H1 (cell line): ENCODE results near the gene CNTROB. TPM values are rescaled to one million over a fixed set of nuclear protein-coding genes. Genes with fewer than 3 reads are reported as not detected.

Experiments used
- CTCF ChIA-PET: fragments of 300-600 bp; sonication (Branson Sonifier 250); formaldehyde crosslinking; loops from one replicate; lab custom pipeline; 2021; ENCODE audit not compliant: partially characterized antibody; lab: Charles Lee
- POLR2A ChIA-PET: fragments of 300-600 bp; sonication (Branson Sonifier 250); formaldehyde crosslinking; loops from one replicate; lab custom pipeline; 2021; ENCODE audit warnings: inconsistent platforms; ENCODE audit not compliant: partially characterized antibody; lab: Charles Lee
- DNase-seq, 2 experiments: peaks; one replicate each; pipeline versions ENCODE4 v3.0.0 to v3.0.0-alpha.2; 2010 to 2022; ENCODE audit warnings: low spot score in 2 of 2, low read depth in 1 of 2, mixed read lengths in 1 of 2
- FAIRE-seq: peaks from 2 replicates; lab custom pipeline; 2011; peaks lifted over from hg19 to GRCh38; lab: Jason Lieb, UNC
- H2AFZ ChIP-seq: 2 replicates; pipeline ENCODE4 v1.8.1; 2012; ENCODE audit warnings: low read length, inconsistent platforms
- H2AK5ac ChIP-seq: 2 replicates; pipeline ENCODE4 v1.6.1; 2013; ENCODE audit warnings: low read depth, low read length
- H2BK120ac ChIP-seq: replicated peaks from 2 replicates; pipeline ENCODE3; 2013; ENCODE audit warnings: low read depth, low read length, inconsistent platforms
- H2BK12ac ChIP-seq: 2 replicates; pipeline ENCODE4 v1.6.1; 2013; ENCODE audit warnings: low read depth, low read length
- H2BK15ac ChIP-seq: 2 replicates; pipeline ENCODE4 v1.6.1; 2013; ENCODE audit warnings: low read length
- H2BK20ac ChIP-seq: 2 replicates; pipeline ENCODE4 v1.6.1; 2013; ENCODE audit warnings: low read length
- H2BK5ac ChIP-seq: 2 replicates; pipeline ENCODE4 v1.6.1; 2013; ENCODE audit warnings: low read depth, low read length
- H3K14ac ChIP-seq: 2 replicates; pipeline ENCODE4 v1.6.1; 2013; ENCODE audit warnings: inconsistent platforms; ENCODE audit not compliant: insufficient read length
- H3K18ac ChIP-seq: 2 replicates; pipeline ENCODE4 v1.6.1; 2013; ENCODE audit warnings: low read length; ENCODE audit errors: extremely low read depth
- H3K23ac ChIP-seq: 2 replicates; pipeline ENCODE4 v1.6.1; 2013; ENCODE audit warnings: inconsistent platforms; ENCODE audit not compliant: insufficient read length
- H3K23me2 ChIP-seq: 2 replicates; pipeline ENCODE4 v1.6.1; 2013; ENCODE audit warnings: low read depth, low read length
- H3K27ac ChIP-seq: 2 replicates; pipeline ENCODE4 v1.6.1; 2011; ENCODE audit warnings: low read depth, low read length, inconsistent platforms
- H3K27me3 ChIP-seq, 4 experiments: replicated peaks in 1 of 4; 1 replicate in 1 of 4; 2 replicates in 3 of 4; pipeline versions ENCODE4 v1.6.1 to v1.8.1; 2011 to 2013; ENCODE audit warnings: low read length in 3 of 4, mild to moderate bottlenecking in 3 of 4, inconsistent platforms in 2 of 4, mixed read lengths in 2 of 4, moderate library complexity in 1 of 4; ENCODE audit not compliant: control insufficient read depth in 3 of 4, insufficient read depth in 3 of 4; ENCODE audit errors: extremely low read depth in 1 of 4
- H3K36me3 ChIP-seq, 4 experiments: 2 replicates each; pipeline versions ENCODE4 v1.6.1 to v1.8.1; 2011 to 2013; ENCODE audit warnings: mild to moderate bottlenecking in 4 of 4, low read length in 3 of 4, moderate library complexity in 2 of 4, control low read depth in 1 of 4, inconsistent platforms in 1 of 4; ENCODE audit not compliant: insufficient read depth in 4 of 4, control insufficient read depth in 2 of 4
- H3K4ac ChIP-seq: replicated peaks from 2 replicates; pipeline ENCODE3; 2013; ENCODE audit warnings: low read length, low read depth, mixed read lengths, inconsistent platforms; ENCODE audit not compliant: insufficient read length
- H3K4me1 ChIP-seq, 4 experiments: replicated peaks in 1 of 4; 1 replicate in 1 of 4; 2 replicates in 3 of 4; pipeline versions ENCODE4 v1.6.1 to v1.8.1; 2011 to 2013; ENCODE audit warnings: low read length in 3 of 4, inconsistent platforms in 2 of 4, mixed read lengths in 1 of 4; ENCODE audit not compliant: insufficient read depth in 4 of 4, control insufficient read depth in 3 of 4
- H3K4me2 ChIP-seq, 2 experiments: 2 replicates each; pipeline versions ENCODE4 v1.6.1 to v1.8.1; 2011 to 2013; ENCODE audit warnings: low read depth in 2 of 2, low read length in 2 of 2, control low read depth in 1 of 2, inconsistent platforms in 1 of 2, mild to moderate bottlenecking in 1 of 2; ENCODE audit not compliant: insufficient read depth in 1 of 2
- H3K4me3 ChIP-seq, 4 experiments: fragments of 200-600, 300-600 bp in 1 of 4; sonication (generic), shearing (Covaris generic), sonication (Bioruptor Twin) in 1 of 4; 2 replicates each; pipeline versions ENCODE4 v1.5.1 to v1.8.1; 2011 to 2016; ENCODE audit warnings: low read length in 4 of 4, low read depth in 3 of 4, control low read depth in 2 of 4, inconsistent platforms in 2 of 4, mild to moderate bottlenecking in 2 of 4, mixed read lengths in 1 of 4, moderate library complexity in 1 of 4; ENCODE audit not compliant: insufficient read depth in 2 of 4; ENCODE audit errors: extremely low read depth in 1 of 4
- H3K56ac ChIP-seq: replicated peaks from 2 replicates; pipeline ENCODE3; 2013; ENCODE audit warnings: low read depth, mild to moderate bottlenecking, mixed read lengths, low read length, inconsistent platforms; ENCODE audit not compliant: insufficient read length
- H3K79me1 ChIP-seq: 2 replicates; pipeline ENCODE4 v1.6.1; 2013; ENCODE audit warnings: low read depth, low read length, control low read depth
- H3K79me2 ChIP-seq, 2 experiments: 2 replicates each; pipeline versions ENCODE4 v1.6.1 to v1.8.1; 2012 to 2013; ENCODE audit warnings: low read length in 2 of 2, mild to moderate bottlenecking in 2 of 2, inconsistent platforms in 1 of 2; ENCODE audit not compliant: insufficient read depth in 2 of 2, control insufficient read depth in 1 of 2
- H3K9ac ChIP-seq, 4 experiments: replicated peaks in 1 of 4; 1 replicate in 1 of 4; 2 replicates in 3 of 4; pipeline versions ENCODE4 v1.6.1 to v1.8.1; 2011 to 2013; ENCODE audit warnings: low read depth in 3 of 4, low read length in 3 of 4, control low read depth in 2 of 4, mild to moderate bottlenecking in 2 of 4, moderate library complexity in 2 of 4, inconsistent platforms in 1 of 4; ENCODE audit errors: extremely low read depth in 1 of 4
- H3K9me3 ChIP-seq, 2 experiments: 2 replicates each; pipeline versions ENCODE4 v1.6.1 to v1.8.1; 2012 to 2013; ENCODE audit warnings: mild to moderate bottlenecking in 2 of 2, moderate library complexity in 2 of 2, control low read depth in 1 of 2, inconsistent platforms in 1 of 2, low read depth in 1 of 2, low read length in 1 of 2, mixed read lengths in 1 of 2; ENCODE audit not compliant: insufficient read depth in 2 of 2
- H4K20me1 ChIP-seq, 2 experiments: replicated peaks in 1 of 2; 2 replicates each; pipeline versions ENCODE3 to v1.8.1; 2011 to 2013; ENCODE audit warnings: inconsistent platforms in 2 of 2, low read length in 2 of 2, mild to moderate bottlenecking in 1 of 2; ENCODE audit not compliant: insufficient read depth in 2 of 2, control insufficient read depth in 1 of 2
- H4K5ac ChIP-seq: 2 replicates; pipeline ENCODE4 v1.6.1; 2013; ENCODE audit warnings: low read length, low read depth, mixed read lengths, inconsistent platforms; ENCODE audit not compliant: insufficient read length
- H4K8ac ChIP-seq: 2 replicates; pipeline ENCODE4 v1.8.0; 2013; ENCODE audit warnings: mild to moderate bottlenecking, moderate library complexity, low read length, inconsistent platforms; ENCODE audit not compliant: insufficient read depth; ENCODE audit errors: extremely low read depth
- H4K91ac ChIP-seq: replicated peaks from 2 replicates; pipeline ENCODE3; 2013; ENCODE audit warnings: low read length, mixed read lengths, inconsistent platforms; ENCODE audit not compliant: insufficient read length
- CBX5 ChIP-seq: fragments of 300-800, 300-1000 bp; sonication (generic); IDR thresholded peaks from 2 replicates; pipeline ENCODE4 v1.7.1; 2016; ENCODE audit warnings: antibody characterized with exemption, low read length, low read depth
- CEBPB ChIP-seq: IDR thresholded peaks from 2 replicates; pipeline ENCODE4 v1.6.1; 2012; ENCODE audit warnings: low read depth, low read length
- CHD1 ChIP-seq: IDR thresholded peaks from 2 replicates; pipeline ENCODE4 v1.6.1; 2012; ENCODE audit warnings: low read depth, low read length, improper control_type of control experiment
- CREB1 ChIP-seq: IDR thresholded peaks from 2 replicates; pipeline ENCODE4 v1.6.1; 2012; ENCODE audit warnings: inconsistent platforms
- CTBP2 ChIP-seq: IDR thresholded peaks from 2 replicates; pipeline ENCODE4 v1.7.0; 2011; ENCODE audit warnings: borderline replicate concordance, mild to moderate bottlenecking, moderate library complexity, mixed read lengths, low read length; ENCODE audit not compliant: insufficient read depth, insufficient read length
- JUND ChIP-seq: IDR thresholded peaks from 2 replicates; pipeline ENCODE4 v1.6.1; 2011; ENCODE audit warnings: mild to moderate bottlenecking, improper control_type of control experiment, low read length
- MAFK ChIP-seq: IDR thresholded peaks from 2 replicates; pipeline ENCODE4 v1.6.1; 2012; ENCODE audit warnings: low read depth, mild to moderate bottlenecking, improper control_type of control experiment, low read length
- POLR2A ChIP-seq, 2 experiments: IDR thresholded peaks; 1 replicate in 1 of 2; 2 replicates in 1 of 2; pipeline ENCODE4 v1.6.1; 2011; ENCODE audit warnings: low read depth in 2 of 2, low read length in 2 of 2, mild to moderate bottlenecking in 2 of 2; ENCODE audit errors: control extremely low read depth in 1 of 2
- RAD21 ChIP-seq, 2 experiments: IDR thresholded peaks in 1 of 2; conservative IDR thresholded peaks in 1 of 2; 2 replicates each; pipeline ENCODE4 v1.6.1; 2011; ENCODE audit warnings: low read depth in 2 of 2, low read length in 2 of 2, improper control_type of control experiment in 1 of 2, inconsistent platforms in 1 of 2, mild to moderate bottlenecking in 1 of 2, moderate library complexity in 1 of 2
- SAP30 ChIP-seq: fragments of 300-600 bp; sonication (generic); IDR thresholded peaks from 2 replicates; pipeline ENCODE4 v1.7.1; 2012; ENCODE audit warnings: low read length, moderate library complexity, mild to moderate bottlenecking, inconsistent platforms; ENCODE audit not compliant: insufficient read depth, insufficient replicate concordance
- TEAD4 ChIP-seq: IDR thresholded peaks from 2 replicates; pipeline ENCODE4 v1.6.1; 2012; ENCODE audit warnings: low read depth, low read length, inconsistent platforms, mixed read lengths
- WGBS, 2 experiments: shearing (Covaris generic) in 1 of 2; methylation state at CpG; one replicate each; pipeline versions ENCODE4 v1.1.6 to v1.1.7; 2013 to 2015; ENCODE audit warnings: low lambda C conversion rate in 2 of 2, mixed read lengths in 2 of 2, inconsistent platforms in 1 of 2, low coverage in 1 of 2, missing lambda C conversion rate in 1 of 2; ENCODE audit not compliant: insufficient replicate concordance in 2 of 2, insufficient coverage in 1 of 2, insufficient read length in 1 of 2; ENCODE audit errors: extremely low coverage in 1 of 2, missing lambda C conversion rate in 1 of 2; 5-methylcytosine and 5-hydroxymethylcytosine counted together
- polyA plus RNA-seq, 7 experiments: library from polyadenylated mRNA; depleted of rRNA in 3 of 7; stranded (reverse) in 5 of 7; unstranded in 2 of 7; fragments of >200 nt in 5 of 7; fragments of 200-250 nt in 2 of 7; gene quantifications; 1 replicate in 5 of 7; 2 replicates in 1 of 7; 4 replicates in 1 of 7; pipeline versions ENCODE4 v1.2.1 to v1.2.3, GENCODE V29; 2011 to 2013; ENCODE audit warnings: missing spikeins in 2 of 7, mixed read lengths in 2 of 7
- total RNA-seq: library from RNA; stranded (reverse); fragmentation: NEBNext Ultra II Directional; extraction: Animal tissue kit (Norgen Biotek cat#: 25700); gene quantifications from 2 replicates; pipeline ENCODE4 v1.2.1, GENCODE V29; 2021
- TF ChIP-seq, protein P1 (sequence below): IDR thresholded peaks from 2 replicates; pipeline ENCODE4 v1.6.1; 2011; ENCODE audit warnings: low read length, improper control_type of control experiment

Gene CNTROB
- total and polyA plus RNA-seq, 2 of the 8 experiments (the other 6 are each of a cell fraction or from before 2014, with no cell fraction given) = 20.5 to 31.9 TPM

DNA sequence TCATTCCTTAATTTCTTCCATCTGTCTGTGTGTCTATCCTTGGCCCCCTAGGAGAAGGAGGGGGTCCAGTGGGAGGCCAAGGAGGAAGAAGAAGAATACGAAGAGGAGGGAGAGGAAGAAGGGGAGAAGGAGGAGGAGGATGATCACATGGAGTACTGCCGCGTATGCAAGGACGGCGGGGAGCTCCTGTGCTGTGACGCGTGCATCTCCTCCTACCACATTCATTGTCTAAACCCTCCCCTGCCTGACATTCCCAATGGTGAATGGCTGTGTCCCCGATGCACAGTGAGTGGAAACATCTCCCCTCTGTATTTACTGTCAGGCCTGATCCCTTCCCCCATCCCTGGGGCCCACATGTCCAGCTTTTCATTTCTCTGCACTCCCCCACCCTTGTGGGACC is 37.1 kb upstream of the CNTROB start:
- no peak overlapping the region for H3K14ac ChIP-seq

More for the DNA sequence above, 37.1 kb upstream of the CNTROB start:
- Histone ChIP-seq H2BK15ac (no peak overlapping the region), H3K4me2 (no peak overlapping the region), H3K56ac (no peak overlapping the region), H3K9ac (no peak overlapping the region), H2AFZ (no peak overlapping the region), H2BK20ac (no peak overlapping the region), H3K4me3 (no peak overlapping the region), H3K18ac (no peak overlapping the region), H3K27me3 (no peaks in the 10 kb centered on the region), H4K20me1 (no peaks in the 10 kb centered on the region), H4K5ac (no peak overlapping the region), H2BK120ac (no peak overlapping the region), H4K91ac (no peak overlapping the region), H2BK12ac (no peak overlapping the region), H3K36me3 (peaks cover 0 to 9% (median 2%) of the 10 kb centered on the region in 4 experiments; a peak in 3 of 8 replicates), H3K23me2 (no peaks in the 10 kb centered on the region; the same call in 1 of the 2 replicates), H3K23ac (no peak overlapping the region), H2AK5ac (no peak overlapping the region), H3K79me2 (no peaks in the 10 kb centered on the region), H3K27ac (no peak overlapping the region), H4K8ac (no peak overlapping the region), H3K4ac (no peak overlapping the region), H3K9me3 (no peaks in the 10 kb centered on the region; a peak in 1 of 4 replicates), H2BK5ac (no peak overlapping the region), H3K4me1 (peaks cover 0 to 1% (median 0%) of the 10 kb centered on the region in 4 experiments; a peak in 1 of 7 replicates), H3K79me1 (no peaks in the 10 kb centered on the region)
- 97% methylated on average over 8 of the region's 8 CpGs; no CpG with 5 or more reads in 1 of the 2 experiments for WGBS, 2 experiments
- POLR2A ChIA-PET = no interaction called here
- FAIRE-seq (no peak), DNase-seq (no peak)
- CTCF ChIA-PET = interaction anchor here (0.5 to 0.6 kb wide), 3 partner anchors 25 to 156 kb away, joined by 3 read pairs; no protein-coding TSS in a partner anchor
- TF ChIP-seq TEAD4 (no peak), MAFK (no peak), SAP30 (no peak), CBX5 (no peak), CHD1 (no peak), CEBPB (no peak), RAD21 (IDR thresholded peaks at IDR 0.05 in 1 of 2, conservative IDR thresholded peaks at IDR 0.05 in 1 of 2; ENCODE audit: low read depth in 2 of 2, low read length in 2 of 2) (no peak), JUND (no peak), CTBP2 (no peak), POLR2A (IDR thresholded peaks at IDR 0.05; ENCODE audit: control extremely low read depth in 1 of 2, low read depth in 2 of 2, low read length in 2 of 2) (no peak), CREB1 (no peak)
- TF ChIP-seq, protein P1, sequence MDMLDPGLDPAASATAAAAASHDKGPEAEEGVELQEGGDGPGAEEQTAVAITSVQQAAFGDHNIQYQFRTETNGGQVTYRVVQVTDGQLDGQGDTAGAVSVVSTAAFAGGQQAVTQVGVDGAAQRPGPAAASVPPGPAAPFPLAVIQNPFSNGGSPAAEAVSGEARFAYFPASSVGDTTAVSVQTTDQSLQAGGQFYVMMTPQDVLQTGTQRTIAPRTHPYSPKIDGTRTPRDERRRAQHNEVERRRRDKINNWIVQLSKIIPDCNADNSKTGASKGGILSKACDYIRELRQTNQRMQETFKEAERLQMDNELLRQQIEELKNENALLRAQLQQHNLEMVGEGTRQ = no peak
